ENCODE measurements around the gene SPIRE1. TPM values are rescaled to one million over a fixed set of nuclear protein-coding genes. Genes with fewer than 3 reads are reported as not detected.

The SPIRE1 gene
- total RNA-seq, 1 donor, result 27.7 TPM

- no peak for DNase-seq (ENCODE audit: low read depth)
- TF ChIP-seq, protein P1, sequence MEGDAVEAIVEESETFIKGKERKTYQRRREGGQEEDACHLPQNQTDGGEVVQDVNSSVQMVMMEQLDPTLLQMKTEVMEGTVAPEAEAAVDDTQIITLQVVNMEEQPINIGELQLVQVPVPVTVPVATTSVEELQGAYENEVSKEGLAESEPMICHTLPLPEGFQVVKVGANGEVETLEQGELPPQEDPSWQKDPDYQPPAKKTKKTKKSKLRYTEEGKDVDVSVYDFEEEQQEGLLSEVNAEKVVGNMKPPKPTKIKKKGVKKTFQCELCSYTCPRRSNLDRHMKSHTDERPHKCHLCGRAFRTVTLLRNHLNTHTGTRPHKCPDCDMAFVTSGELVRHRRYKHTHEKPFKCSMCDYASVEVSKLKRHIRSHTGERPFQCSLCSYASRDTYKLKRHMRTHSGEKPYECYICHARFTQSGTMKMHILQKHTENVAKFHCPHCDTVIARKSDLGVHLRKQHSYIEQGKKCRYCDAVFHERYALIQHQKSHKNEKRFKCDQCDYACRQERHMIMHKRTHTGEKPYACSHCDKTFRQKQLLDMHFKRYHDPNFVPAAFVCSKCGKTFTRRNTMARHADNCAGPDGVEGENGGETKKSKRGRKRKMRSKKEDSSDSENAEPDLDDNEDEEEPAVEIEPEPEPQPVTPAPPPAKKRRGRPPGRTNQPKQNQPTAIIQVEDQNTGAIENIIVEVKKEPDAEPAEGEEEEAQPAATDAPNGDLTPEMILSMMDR (IDR thresholded peaks at IDR 0.05; ENCODE audit: insufficient read depth, low read length), result no peak
- no peak overlapping the region for H3K4me3 ChIP-seq (ENCODE audit: low read depth, low read length)
Measured at GRCh38 chr18:12592597-12593127, 65.2 kb downstream of the SPIRE1 start.

- TF ChIP-seq, protein P1 (IDR thresholded peaks at IDR 0.05; ENCODE audit: insufficient read depth, low read length), result no peak
- no peak for DNase-seq (ENCODE audit: low read depth)
- H3K4me3 ChIP-seq (ENCODE audit: low read depth, low read length), result no peak overlapping the region
Measured at GRCh38 chr18:12589448-12589847, 68.5 kb downstream of the SPIRE1 start.

GRCh38 chr18:12586956-12587355, 71.0 kb downstream of the SPIRE1 start:
- no peak for DNase-seq (ENCODE audit: low read depth)
- TF ChIP-seq, protein P1 (IDR thresholded peaks at IDR 0.05; ENCODE audit: insufficient read depth, low read length), result no peak
- no peak overlapping the region for H3K4me3 ChIP-seq (ENCODE audit: low read depth, low read length)

- TF ChIP-seq, protein P1 (IDR thresholded peaks at IDR 0.05; ENCODE audit: insufficient read depth, low read length), result no peak
- no peak overlapping the region for H3K4me3 ChIP-seq (ENCODE audit: low read depth, low read length)
- DNase-seq (ENCODE audit: low read depth), result no peak
Measured at GRCh38 chr18:12585218-12585617, 72.7 kb downstream of the SPIRE1 start.

DNA sequence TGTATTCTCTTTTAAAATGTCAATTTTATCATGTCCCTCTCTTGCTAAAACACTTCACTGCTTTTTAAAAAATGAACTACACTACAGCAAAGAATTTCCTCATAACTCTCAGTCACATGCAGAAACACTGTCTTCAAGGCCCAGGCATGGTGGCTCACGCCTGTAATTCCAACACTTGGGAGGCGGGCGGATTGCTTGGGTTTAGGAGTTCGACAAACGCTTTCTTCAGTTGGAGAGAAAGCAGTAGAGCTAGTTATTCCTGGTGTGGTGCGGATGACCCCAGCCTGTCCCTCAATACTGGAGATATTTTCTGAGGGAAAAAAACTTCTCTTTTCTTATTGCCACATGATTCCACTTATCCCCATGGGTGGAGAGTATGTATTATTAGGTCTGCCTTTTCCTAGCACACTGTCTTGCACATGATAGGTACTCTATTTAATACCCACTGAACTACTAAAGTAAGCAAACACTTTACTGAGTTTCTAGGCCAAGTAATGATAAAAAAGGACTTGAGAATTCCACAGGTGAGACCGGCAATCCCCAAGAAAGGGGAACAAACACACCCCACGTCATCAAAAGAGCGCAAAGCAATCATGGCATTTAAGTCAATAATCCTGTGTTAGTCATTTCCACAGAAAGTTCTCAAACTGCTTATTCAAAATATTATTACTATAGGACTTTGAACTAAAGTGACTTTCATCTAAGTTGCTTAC, 77.1 kb downstream of the SPIRE1 start:
- DNase-seq (ENCODE audit: low read depth), result no peak
- no peak overlapping the region for H3K4me3 ChIP-seq (ENCODE audit: low read depth, low read length)
- TF ChIP-seq, protein P1 (IDR thresholded peaks at IDR 0.05; ENCODE audit: insufficient read depth, low read length), result no peak

- TF ChIP-seq, protein P1 (IDR thresholded peaks at IDR 0.05; ENCODE audit: insufficient read depth, low read length), result no peak
- DNase-seq (ENCODE audit: low read depth), result no peak
- no peak overlapping the region for H3K4me3 ChIP-seq (ENCODE audit: low read depth, low read length)
Measured at GRCh38 chr18:12579775-12580174, 78.1 kb downstream of the SPIRE1 start.
